GM18867 (cell line): ENCODE data around the gene NHLH1.

Experiments used
- ATAC-seq: cut with Tn5 transposase; IDR thresholded peaks from one replicate; pipeline ENCODE4 v1.9.1; 2021; ENCODE audit warnings: mild to moderate bottlenecking, moderate library complexity; ENCODE audit not compliant: unreplicated experiment

NHLH1 gene

GRCh38 chr1:160409486-160409885 is 42.6 kb downstream of the NHLH1 start:
- no peak for ATAC-seq

DNA sequence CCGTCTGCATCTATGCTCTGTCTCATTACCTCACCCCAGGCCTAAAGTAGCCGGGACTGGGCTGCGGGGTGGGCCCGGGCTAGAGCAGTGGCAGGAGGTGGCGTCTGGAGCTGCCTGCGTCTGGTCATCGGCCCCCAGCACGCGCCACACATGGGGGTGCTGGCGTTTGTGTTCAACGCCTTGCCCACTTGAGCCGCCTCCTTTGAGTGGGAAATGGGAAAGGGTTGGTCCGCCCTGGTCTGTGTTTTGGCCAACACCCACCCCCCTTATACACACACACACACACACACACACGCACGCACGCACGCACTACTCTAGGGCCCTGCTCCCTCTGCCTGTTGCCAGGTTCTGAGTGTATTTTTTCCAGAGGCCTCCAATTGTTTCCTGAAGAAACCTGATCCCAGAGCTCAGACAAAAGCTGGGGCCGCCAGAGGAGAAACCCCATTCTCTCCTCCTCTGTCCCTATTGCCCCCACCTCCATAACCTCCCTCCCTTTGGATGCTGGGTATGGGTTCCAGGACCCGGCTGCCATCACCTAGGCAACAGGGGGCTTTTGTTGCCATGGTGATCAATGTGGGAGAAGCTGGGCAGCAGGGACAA is 43.6 kb downstream of the NHLH1 start:
- ATAC-seq: no peak

DNA sequence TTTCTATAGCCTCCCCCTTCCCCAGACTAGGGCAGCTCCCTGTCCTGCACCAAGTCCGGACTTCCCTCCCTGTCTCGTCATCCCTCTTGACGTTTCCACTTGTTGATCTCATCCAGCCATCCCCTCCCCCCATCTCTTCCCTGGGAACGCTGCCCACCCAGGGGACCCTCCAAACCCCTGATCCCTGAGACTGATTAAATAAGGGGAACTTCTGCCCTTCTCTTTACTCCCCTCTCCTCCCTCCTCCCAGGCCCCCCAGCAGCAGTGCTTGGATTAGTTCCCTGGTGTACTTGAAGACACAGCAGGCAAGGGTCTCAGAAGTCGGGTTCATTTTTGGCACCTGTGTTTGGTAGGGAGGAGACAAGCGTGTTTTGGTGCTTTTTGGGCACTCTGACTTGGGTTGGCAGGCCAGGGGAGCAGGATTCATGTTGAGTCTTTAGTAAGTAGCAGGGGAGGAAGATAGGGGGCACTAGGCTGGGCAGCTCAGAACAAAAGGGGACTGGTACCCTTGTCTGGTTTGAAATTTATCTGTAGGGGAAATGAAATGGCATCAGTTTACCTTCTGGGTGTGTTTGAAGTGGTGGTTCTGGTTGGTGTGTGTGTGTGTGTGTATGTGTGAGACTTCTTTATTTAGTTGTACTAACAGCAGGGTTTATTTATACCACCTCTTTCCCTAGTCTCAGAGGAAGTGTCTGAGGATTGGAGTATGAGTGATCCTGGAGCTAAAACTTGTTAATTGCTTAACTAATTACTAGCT is 44.6 kb downstream of the NHLH1 start:
- ATAC-seq: no peak

DNA sequence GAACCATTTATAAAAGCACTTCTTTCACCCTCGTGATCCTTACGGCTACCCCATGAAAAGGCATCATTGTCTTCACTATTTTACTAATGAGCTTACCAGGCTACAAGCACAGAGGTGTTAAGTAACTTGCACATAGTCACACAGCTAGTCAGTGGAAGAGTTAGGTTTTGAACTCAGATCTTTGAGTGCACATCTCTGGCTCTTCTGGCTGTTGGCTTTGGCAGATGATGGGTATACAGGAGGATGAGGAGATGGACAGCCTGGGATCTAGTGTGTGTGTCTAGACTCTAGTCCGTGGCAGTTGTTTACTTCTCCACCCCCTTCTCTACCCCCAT is 45.1 kb downstream of the NHLH1 start:
- ATAC-seq: no peak

DNA sequence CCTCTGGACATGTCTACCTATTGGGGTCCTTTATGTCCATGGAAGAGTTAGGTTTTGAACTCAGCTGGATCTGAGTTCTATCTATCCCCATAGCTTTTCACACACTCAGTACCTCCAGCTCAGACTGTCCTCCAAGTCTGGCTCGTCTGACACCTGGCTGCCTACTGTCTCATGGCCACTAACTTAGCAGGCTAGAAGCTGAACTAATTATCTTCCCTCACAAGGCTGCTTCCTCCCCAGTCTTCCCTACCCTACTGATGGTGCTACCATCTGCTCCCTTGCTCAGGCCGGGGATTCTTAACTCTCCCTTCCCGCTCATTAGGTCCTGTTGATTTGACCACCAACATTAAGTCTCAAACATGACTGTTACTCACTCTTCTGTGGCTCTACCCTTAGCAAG is 46.8 kb downstream of the NHLH1 start:
- ATAC-seq: no peak

DNA sequence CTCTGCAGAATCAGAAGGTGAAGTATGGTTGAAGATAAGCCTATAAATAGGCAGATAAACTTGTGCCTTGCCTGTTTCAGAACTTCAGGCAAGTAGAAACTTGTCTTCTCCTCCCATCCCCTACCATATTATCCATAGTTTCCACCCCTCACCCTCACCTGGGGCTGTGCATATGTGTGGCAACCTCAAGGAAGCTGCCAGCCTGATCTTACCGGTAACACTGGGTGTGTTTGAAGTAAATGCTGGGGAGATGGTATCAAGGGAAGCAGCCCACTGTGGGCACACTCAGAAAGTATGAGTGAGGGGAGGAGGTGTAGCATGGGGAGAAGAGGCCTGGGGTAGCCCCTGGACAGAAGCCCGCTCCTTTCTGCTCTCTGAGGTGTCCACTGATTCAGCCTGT is 48.0 kb downstream of the NHLH1 start:
- ATAC-seq: no peak

DNA sequence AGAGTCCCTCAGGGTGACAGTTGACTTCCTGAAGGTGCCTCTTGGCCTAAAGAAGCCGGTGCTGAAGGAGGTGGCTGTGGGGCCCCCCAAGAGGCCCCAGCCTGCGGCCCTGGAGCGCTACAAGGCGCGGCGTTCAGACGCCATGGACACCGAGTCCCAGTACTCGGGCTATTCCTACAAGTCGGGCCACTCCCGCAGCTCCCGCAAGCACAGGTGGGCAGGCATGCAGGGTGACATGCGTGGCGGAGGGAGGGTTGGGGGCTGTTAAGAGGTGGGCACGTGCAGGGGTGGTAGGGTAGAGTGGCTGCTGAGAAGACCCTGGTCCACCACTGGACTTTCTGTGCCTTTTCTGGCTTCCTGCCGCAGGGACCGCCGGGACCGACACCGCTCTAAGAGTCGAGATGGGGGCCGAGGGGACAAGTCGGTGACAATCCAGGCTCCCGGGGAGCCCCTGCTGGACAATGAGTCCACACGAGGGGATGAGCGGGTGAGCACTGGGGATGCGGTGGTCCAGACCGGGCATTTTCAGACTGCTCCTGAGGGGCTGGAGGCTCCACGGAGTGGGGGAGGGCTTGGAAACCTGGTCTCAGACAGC is 48.9 kb downstream of the NHLH1 start:
- ATAC-seq: no peak

DNA sequence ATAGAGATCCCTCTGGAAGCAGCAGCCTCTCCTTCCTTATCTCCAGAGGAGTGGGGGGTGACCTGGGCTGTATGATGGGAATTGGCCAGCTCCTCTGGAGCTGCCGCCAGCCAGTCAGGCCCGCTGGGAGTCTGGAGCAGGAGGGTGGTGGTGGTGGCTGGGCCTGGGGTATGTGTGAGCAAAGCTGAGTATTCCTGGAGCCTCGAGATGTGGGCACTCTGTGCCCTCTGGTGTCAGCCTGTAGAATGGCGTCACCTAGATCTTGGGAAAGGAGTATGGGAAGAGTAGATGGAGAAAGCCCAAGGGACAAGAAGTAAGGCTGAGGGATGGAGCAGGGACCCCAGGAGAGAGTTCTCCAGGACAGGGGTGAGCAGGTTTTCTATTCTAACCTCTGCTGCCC is 49.5 kb downstream of the NHLH1 start:
- ATAC-seq: no peak

DNA sequence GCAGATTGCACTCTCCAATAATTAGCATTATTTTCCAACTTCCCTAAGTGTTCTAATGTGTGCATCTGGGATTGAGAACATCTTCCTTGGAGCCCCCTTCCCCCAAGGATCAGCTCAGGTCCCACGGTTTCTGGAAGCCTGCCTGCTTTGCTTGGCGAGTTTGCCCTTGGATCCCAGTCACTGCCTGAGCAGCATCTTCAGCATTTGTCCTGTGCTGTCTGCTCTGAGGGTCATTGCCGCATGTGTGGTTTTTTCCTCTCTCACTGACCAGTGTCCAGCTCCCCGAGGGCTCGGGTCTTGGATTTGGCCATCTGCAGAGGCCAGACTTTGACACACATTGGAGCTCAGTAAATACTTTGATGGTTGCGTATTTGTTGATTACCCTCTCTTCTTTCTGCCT is 51.6 kb downstream of the NHLH1 start:
- ATAC-seq: no peak

- ATAC-seq: no peak
Observed at GRCh38 chr1:160419150-160419837, 52.4 kb downstream of the NHLH1 start.

DNA sequence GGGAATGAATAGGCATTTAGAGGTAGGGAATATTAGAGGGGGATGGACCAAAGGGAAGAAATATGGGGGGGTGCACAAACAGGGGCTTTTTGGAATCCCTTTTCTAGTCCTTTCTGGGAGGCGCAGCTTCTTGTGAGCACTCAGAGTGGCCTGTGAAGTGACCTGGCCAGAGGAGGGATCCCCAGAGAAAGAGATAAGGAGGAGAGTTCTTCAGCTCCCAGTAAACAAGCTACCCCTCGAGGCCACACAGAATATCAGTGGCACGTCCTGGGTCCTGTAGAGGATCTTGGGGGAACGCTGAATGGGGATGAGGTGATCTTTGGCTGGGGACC is 52.9 kb downstream of the NHLH1 start:
- ATAC-seq: no peak

DNA sequence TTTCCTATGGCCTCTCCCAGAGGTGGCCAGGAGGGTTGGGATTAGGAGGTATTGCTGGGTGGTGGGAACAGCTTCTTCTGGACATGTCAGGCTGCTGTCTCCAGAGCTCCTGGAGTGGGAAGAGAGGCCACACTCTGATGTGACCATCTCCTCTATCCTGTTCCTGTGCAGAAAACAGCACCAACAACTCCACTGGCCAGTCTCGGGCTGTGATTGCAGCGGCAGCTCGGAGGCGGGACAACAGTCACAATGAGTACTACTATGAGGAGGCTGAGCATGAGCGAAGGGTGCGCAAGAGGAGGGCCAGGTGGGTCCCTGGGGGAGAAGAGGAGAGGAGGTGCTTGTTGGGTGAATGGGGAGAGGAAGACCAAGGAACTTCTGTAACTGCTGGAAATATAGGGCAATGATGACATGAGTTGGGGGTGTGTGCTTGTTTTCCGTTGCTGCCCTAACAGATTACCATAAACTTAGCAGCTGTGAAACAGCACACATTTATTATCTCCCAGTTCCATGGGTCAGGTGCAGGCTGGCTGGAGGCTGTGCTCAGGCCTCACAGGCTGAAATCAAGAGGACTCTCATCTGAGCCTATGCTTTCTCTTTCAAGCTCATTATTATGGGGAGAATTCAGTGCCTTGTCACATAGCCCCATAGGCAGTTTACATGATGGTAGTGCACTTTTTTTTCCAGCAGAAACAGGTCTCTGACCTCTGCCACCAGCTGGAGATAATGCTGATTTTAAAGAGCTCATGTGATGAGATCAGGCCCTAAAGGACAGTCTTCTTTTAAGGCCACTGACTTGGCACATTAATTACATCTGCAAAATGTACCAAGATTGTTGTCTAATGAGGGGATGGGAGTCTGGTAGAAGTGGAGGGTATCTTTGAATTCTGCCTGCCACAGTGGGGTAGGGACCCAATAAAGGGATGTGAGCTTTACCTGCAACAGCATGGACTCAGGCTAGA is 54.3 kb downstream of the NHLH1 start:
- no peak for ATAC-seq

DNA sequence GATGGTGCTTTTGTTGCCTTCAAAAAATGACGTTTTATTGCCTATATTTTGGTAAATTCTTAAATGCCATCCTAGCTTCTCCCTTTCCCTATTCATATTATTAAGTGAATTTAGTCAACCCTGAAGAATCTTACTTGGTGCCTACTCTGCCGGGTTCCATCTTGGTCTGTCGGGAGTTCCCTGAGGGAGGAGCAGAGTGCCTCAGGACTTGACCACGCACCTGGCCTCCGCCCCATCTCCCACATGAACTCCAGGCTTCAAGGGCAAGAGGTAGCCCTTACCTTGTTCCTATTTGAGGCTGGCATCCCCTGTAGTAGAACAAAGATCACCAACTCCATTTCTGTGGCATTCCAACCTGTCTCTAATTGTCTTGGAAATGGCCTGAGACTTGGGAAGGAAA is 55.0 kb downstream of the NHLH1 start:
- no peak for ATAC-seq
